ENCODE results near the gene SIGLEC14.

- no peak for TF ChIP-seq PATZ1 (CRISPR knock-in tag; IDR thresholded peaks at IDR 0.05; ENCODE audit: borderline replicate concordance)
- no peak for TF ChIP-seq ESRRG (CRISPR knock-in tag; IDR thresholded peaks at IDR 0.05)
- TF ChIP-seq ISL1 (CRISPR knock-in tag; IDR thresholded peaks at IDR 0.05): no peak
- TF ChIP-seq TCF4 (CRISPR knock-in tag; IDR thresholded peaks at IDR 0.05; ENCODE audit: borderline replicate concordance): no peak
- no peak for TF ChIP-seq ZFP3 (CRISPR knock-in tag; IDR thresholded peaks at IDR 0.05)
- TF ChIP-seq CSDC2 (CRISPR knock-in tag; IDR thresholded peaks at IDR 0.05): no peak
- no peak for TF ChIP-seq CSRNP3 (CRISPR knock-in tag; IDR thresholded peaks at IDR 0.05)
These were observed 9.2 kb downstream of the SIGLEC14 start for GRCh38 chr19:51637362-51637978.

Data from SK-N-SH treated with all-trans-retinoic acid at 6 μM for 48 hours (cell line).